Prostate gland (tissue), 2 donors: Measurements from ENCODE around the gene RAX2. TPM values are rescaled to one million over a fixed set of nuclear protein-coding genes. Genes with fewer than 3 reads are reported as not detected.

Experiments
- DNase-seq: peaks from one replicate; pipeline ENCODE4 v3.0.0-alpha.2; 2019; ENCODE audit warnings: low spot score
- H3K27ac ChIP-seq, 2 donors: fragments of 200-600 bp; sonication (generic); 2 replicates each; pipeline ENCODE4 v1.5.1; 2017 to 2019
- H3K27me3 ChIP-seq: fragments of 200-600 bp; sonication (generic); replicated peaks from 2 replicates; pipeline ENCODE4 v1.5.1; 2019; ENCODE audit not compliant: insufficient read depth
- H3K36me3 ChIP-seq, 2 donors: fragments of 200-600 bp; sonication (generic); 1 replicate in 1 of 2; 2 replicates in 1 of 2; pipeline versions ENCODE4 v1.5.1 to v1.8.1; 2017 to 2019
- H3K4me1 ChIP-seq: fragments of 200-600 bp; sonication (generic); replicated peaks from 2 replicates; pipeline ENCODE4 v1.5.1; 2019
- H3K4me3 ChIP-seq, 2 donors: fragments of 200-600 bp; sonication (generic); 2 replicates each; pipeline ENCODE4 v1.5.1; 2017 to 2019
- H3K9me3 ChIP-seq: fragments of 200-600 bp; sonication (generic); 2 replicates; pipeline ENCODE4 v1.5.1; 2017
- POLR2A ChIP-seq: fragments of 450-650 bp; IDR thresholded peaks from one replicate; pipeline ENCODE4 v1.6.1; 2016; ENCODE audit warnings: antibody characterized with exemption, mild to moderate bottlenecking
- POLR2AphosphoS5 ChIP-seq: sonication (generic); formaldehyde crosslinking; IDR thresholded peaks from one replicate; pipeline ENCODE4 v1.6.1; 2017; ENCODE audit warnings: antibody characterized with exemption
- WGBS: methylation state at CpG from one replicate; pipeline ENCODE4 v1.1.5; 2018; 5-methylcytosine and 5-hydroxymethylcytosine counted together
- intact Hi-C: fragments of 100-400 bp; cut with DNase I; formaldehyde crosslinking; loops from one replicate; pipeline ENCODE4 v1.14.2; 2022
- total RNA-seq, 2 donors: library from RNA; depleted of rRNA; stranded (reverse); fragments of >200 nt; gene quantifications; one replicate each; pipeline ENCODE4 v1.1.0, GENCODE V29; 2016
- TF ChIP-seq, protein P1 (sequence below), 4 experiments: fragments of 200-600 bp in 2 of 4; fragments of 450-650 bp in 2 of 4; sonication (generic) in 2 of 4; IDR thresholded peaks; 1 replicate in 3 of 4; 2 replicates in 1 of 4; pipeline ENCODE4 v1.5.1; 2016 to 2019; ENCODE audit warnings: antibody characterized with exemption in 4 of 4, mild to moderate bottlenecking in 2 of 4, moderate library complexity in 2 of 4

Gene RAX2
- total RNA-seq, 2 donors from 2014 or later: not detected

DNA sequence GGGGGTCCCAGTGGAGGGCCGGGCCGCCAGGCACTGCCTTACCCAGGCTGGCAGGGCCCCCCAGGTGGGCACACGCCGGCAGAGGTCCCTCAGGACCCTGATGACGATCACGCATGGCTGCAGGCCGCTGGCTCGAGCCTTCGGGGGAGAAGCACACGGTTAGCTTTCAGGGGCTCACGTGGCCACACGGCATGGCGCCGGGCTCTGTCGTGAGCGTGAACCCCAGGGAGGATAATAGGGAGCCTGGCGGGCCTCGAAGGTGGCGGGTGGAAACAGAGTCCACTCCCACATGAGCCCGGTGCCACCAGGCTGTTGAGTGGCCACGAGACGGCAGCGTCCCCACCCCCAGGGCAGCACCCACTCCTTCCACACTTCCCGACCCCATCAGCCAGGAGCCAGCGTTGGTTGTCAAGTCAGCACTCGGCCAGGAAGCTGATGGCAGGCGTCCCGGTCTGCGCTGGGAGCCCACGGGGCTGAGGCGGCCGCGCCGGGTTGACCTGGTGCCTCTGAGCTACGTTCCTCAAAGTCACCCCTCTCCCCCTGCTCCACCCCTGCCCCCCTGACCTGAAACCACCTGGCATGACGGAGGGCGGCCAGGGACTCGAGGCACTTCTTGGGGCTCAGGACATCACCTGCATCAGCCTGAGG lies 38.8 kb upstream of the RAX2 start:
- Histone ChIP-seq H3K9me3 (no peaks in the 10 kb centered on the region), H3K4me1 (no peaks in the 10 kb centered on the region), H3K36me3 (no peaks in the 10 kb centered on the region), H3K27ac (no peak overlapping the region), H3K27me3 (no peaks in the 10 kb centered on the region), H3K4me3 (no peak overlapping the region)
- TF ChIP-seq POLR2A: no peak
- no peak for TF ChIP-seq POLR2AphosphoS5
- TF ChIP-seq, protein P1, sequence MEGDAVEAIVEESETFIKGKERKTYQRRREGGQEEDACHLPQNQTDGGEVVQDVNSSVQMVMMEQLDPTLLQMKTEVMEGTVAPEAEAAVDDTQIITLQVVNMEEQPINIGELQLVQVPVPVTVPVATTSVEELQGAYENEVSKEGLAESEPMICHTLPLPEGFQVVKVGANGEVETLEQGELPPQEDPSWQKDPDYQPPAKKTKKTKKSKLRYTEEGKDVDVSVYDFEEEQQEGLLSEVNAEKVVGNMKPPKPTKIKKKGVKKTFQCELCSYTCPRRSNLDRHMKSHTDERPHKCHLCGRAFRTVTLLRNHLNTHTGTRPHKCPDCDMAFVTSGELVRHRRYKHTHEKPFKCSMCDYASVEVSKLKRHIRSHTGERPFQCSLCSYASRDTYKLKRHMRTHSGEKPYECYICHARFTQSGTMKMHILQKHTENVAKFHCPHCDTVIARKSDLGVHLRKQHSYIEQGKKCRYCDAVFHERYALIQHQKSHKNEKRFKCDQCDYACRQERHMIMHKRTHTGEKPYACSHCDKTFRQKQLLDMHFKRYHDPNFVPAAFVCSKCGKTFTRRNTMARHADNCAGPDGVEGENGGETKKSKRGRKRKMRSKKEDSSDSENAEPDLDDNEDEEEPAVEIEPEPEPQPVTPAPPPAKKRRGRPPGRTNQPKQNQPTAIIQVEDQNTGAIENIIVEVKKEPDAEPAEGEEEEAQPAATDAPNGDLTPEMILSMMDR (IDR thresholded peaks at IDR 0.05): no peak
- 83% methylated on average over 34 of the region's 38 CpGs for WGBS
- DNase-seq: no peak
- intact Hi-C loops: no loop called here

DNA sequence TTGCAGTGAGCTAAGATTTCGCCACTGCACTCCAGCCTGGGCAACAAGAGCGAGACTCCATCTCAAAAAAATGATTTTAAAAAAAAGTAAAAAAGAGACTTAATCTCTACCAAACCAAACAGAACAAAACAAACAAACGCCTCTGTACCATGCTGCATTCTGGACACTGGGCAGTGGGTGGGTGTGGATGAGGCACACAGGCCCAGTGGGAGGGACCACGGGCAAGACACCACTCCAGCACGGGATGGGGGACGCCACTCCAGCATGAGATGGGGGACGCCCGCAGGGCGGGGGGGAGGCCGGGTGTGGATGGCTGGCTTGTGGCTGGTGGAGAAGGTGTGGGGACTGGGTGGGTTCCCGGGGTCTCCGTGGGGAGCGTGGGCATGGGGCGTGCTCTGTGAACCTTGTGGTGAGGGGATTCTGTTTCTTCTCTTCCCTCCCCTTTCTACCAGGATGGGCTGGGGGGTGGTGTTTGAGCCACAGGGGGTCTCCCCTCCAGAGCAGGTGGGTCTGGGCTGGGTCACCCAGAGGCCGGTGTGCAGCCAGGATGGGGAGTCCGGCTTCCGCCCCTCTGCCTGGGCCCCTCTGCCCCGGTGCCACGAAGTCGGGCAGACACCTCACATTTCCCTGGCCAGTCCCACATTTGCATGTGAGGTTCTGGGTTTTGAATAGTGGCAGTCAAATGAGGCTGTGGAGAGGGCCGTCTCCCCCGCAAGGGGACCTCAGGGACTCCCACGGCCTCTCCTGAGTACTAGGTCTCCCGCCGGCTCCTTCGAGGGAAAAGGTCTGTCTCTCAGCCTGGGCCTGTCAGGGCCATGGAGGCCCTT lies 38.1 kb upstream of the RAX2 start:
- Histone ChIP-seq H3K27ac (no peak overlapping the region), H3K4me3 (no peak overlapping the region), H3K4me1 (no peaks in the 10 kb centered on the region), H3K27me3 (no peaks in the 10 kb centered on the region), H3K36me3 (no peaks in the 10 kb centered on the region), H3K9me3 (no peaks in the 10 kb centered on the region)
- WGBS: 66% methylated on average over 26 of the region's 26 CpGs
- DNase-seq: no peak
- TF ChIP-seq POLR2AphosphoS5 (no peak), POLR2A (no peak)
- TF ChIP-seq, protein P1 (IDR thresholded peaks at IDR 0.05): no peak
- intact Hi-C loops: no loop called here

DNA sequence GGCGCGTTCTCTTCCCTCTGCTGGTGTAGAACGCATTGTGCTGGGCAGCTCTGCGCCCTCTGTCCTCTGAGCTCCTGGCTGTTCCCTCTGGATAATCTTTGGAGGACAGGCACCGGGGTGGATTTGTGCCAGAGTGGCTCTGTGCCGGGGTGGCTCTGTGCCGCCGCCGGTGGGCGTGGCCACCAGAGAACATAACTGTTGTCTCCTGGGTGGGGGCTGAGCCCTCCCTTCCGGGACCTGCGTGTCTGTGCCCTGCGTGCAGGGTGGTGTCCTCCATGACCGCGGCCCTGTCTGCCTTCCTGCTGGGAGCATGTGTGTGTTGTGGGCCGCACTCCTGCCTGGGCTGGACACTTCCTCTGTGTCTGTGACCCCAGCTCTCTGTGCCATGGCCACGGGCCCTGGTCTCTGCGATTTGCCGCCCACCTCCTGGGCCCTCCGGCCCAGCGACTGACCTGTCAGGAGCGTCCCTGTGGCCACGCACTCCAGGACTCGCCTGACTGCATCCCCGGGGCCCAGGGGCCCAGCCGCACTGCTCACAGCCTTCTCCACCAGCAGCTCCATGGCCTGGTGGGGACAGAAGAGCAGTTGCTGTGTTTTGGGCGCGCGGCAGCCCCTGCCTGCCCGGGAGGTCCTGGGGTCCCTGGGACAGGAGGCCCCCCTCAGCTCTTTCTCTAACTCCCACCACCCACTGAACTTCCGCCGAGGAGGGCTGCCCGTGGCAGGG lies 36.6 kb upstream of the RAX2 start:
- no peak overlapping the region for H3K4me3 ChIP-seq
- no peaks in the 10 kb centered on the region for H3K4me1 ChIP-seq
- intact Hi-C loops: no loop called here
- no peak overlapping the region for H3K27ac ChIP-seq
- H3K36me3 ChIP-seq: no peaks in the 10 kb centered on the region
- peak; percentile 17 for DNase-seq
- TF ChIP-seq, protein P1 (IDR thresholded peaks at IDR 0.05): no peak
- TF ChIP-seq POLR2AphosphoS5: no peak
- TF ChIP-seq POLR2A: no peak
- H3K9me3 ChIP-seq: no peaks in the 10 kb centered on the region
- 64% methylated on average over 33 of the region's 33 CpGs for WGBS
- no peaks in the 10 kb centered on the region for H3K27me3 ChIP-seq

DNA sequence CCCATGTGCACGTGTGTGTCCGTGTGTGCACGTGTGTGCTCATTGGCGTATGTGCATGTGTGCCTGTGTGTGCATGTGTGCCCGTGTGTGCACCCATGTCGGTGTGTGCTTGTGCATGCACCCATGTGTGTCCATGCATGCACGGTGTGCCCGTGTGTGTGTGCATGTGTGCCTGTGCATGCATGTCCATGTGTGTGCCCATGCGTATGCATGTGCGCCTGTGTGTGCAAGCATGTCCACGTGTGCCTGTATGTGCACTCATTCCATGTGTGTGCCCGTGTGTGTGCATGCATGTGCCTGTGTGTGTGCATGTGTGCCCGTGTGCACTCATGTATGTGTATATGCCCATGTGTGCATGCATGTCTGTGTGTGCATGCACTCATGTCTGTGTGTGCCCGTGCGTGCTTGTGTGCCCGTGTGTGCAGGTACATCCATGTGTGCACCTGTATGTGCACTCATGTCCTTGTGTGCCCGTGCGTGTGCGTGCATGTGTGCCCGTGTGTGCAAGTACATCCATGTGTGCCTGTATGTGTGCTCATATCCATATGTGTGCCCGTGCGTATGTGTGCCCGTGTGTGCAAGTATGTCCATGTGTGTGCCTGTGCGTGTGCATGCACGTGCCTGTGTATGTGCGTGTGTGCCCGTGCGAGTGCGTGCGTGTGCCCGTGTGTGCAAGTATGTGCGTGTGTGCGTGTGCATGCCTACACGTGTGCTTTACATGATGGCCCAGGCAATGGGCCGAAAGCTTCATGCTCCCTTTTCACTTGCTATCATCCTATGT lies 35.7 kb upstream of the RAX2 start:
- H3K4me1 ChIP-seq: no peaks in the 10 kb centered on the region
- 97% methylated on average over 35 of the region's 35 CpGs for WGBS

More for the DNA sequence above, 35.7 kb upstream of the RAX2 start:
- TF ChIP-seq POLR2AphosphoS5: no peak
- TF ChIP-seq POLR2A: no peak
- TF ChIP-seq, protein P1 (IDR thresholded peaks at IDR 0.05): no peak
- intact Hi-C loops: no loop called here
- no peak for DNase-seq
- Histone ChIP-seq H3K4me3 (no peak overlapping the region), H3K27me3 (no peaks in the 10 kb centered on the region), H3K36me3 (no peaks in the 10 kb centered on the region), H3K27ac (no peak overlapping the region), H3K9me3 (no peaks in the 10 kb centered on the region)
